NCI-H1436 (cell line): ENCODE data around the gene SLC22A14.
"Not testable (repeated sequence)": the region's sequence is repeated elsewhere in the genome, so short reads cannot be mapped to it uniquely, and the experiment has no call there.

Experiments used
- DNase-seq: peaks from one replicate; lab custom pipeline; 2025; lab: John Stamatoyannopoulos, UW

The SLC22A14 gene

GRCh38 chr3:38271553-38271952 is 10.5 kb upstream of the SLC22A14 start:
- DNase-seq: no peak

GRCh38 chr3:38274864-38275649 is 7.0 kb upstream of the SLC22A14 start:
- no peak for DNase-seq

- DNase-seq: no peak
Observed at GRCh38 chr3:38275658-38276057, 6.4 kb upstream of the SLC22A14 start.

- no peak for DNase-seq
Observed at GRCh38 chr3:38276081-38276916, 5.8 kb upstream of the SLC22A14 start.

GRCh38 chr3:38276917-38277630 is 5.0 kb upstream of the SLC22A14 start:
- no peak for DNase-seq

- DNase-seq: no peak
Observed at GRCh38 chr3:38278841-38279240, 3.3 kb upstream of the SLC22A14 start.

- no peak for DNase-seq
Observed at GRCh38 chr3:38283810-38284755, 2.0 kb downstream of the SLC22A14 start.

GRCh38 chr3:38284756-38285150 is 2.7 kb downstream of the SLC22A14 start:
- DNase-seq: no peak

- not testable (repeated sequence) for DNase-seq
Observed at GRCh38 chr3:38289286-38290217, 7.5 kb downstream of the SLC22A14 start.

- not testable (repeated sequence) for DNase-seq
Observed at GRCh38 chr3:38297053-38297452, 15.0 kb downstream of the SLC22A14 start.

- no peak for DNase-seq
Observed at GRCh38 chr3:38297537-38297936, 15.4 kb downstream of the SLC22A14 start.

- no peak for DNase-seq
Observed at GRCh38 chr3:38297947-38298711, 16.0 kb downstream of the SLC22A14 start.

- DNase-seq: no peak
Observed at GRCh38 chr3:38306941-38307340, 24.8 kb downstream of the SLC22A14 start.

- DNase-seq: no peak
Observed at GRCh38 chr3:38307599-38307998, 25.5 kb downstream of the SLC22A14 start.

GRCh38 chr3:38308456-38308855 is 26.4 kb downstream of the SLC22A14 start:
- no peak for DNase-seq

- no peak for DNase-seq
Observed at GRCh38 chr3:38311476-38311875, 29.4 kb downstream of the SLC22A14 start.

- DNase-seq: no peak
Observed at GRCh38 chr3:38311941-38312340, 29.8 kb downstream of the SLC22A14 start.

GRCh38 chr3:38312356-38312755 is 30.3 kb downstream of the SLC22A14 start:
- no peak for DNase-seq

- no peak for DNase-seq
Observed at GRCh38 chr3:38313263-38313662, 31.2 kb downstream of the SLC22A14 start.
